Suprapubic skin (tissue), 3 donors: Measurements from ENCODE around the gene TEAD1.

Source experiments
- CTCF ChIP-seq, 2 donors: fragments of 200-600 bp in 1 of 2; fragments of 450-650 bp in 1 of 2; sonication (generic) in 1 of 2; IDR thresholded peaks; one replicate each; pipeline ENCODE4 v1.5.1; 2016 to 2019; ENCODE audit warnings: antibody characterized with exemption in 2 of 2, mild to moderate bottlenecking in 1 of 2, moderate library complexity in 1 of 2
- POLR2A ChIP-seq, 2 donors: fragments of 450-650 bp; IDR thresholded peaks; one replicate each; pipeline ENCODE4 v1.6.1; 2017; ENCODE audit warnings: antibody characterized with exemption in 2 of 2, mild to moderate bottlenecking in 2 of 2, moderate library complexity in 2 of 2

- TF ChIP-seq POLR2A (IDR thresholded peaks at IDR 0.05) (no peak), CTCF (IDR thresholded peaks at IDR 0.05) (no peak)
These were observed 44.5 kb upstream of the TEAD1 start for GRCh38 chr11:12629601-12630313.
